Measurements from ENCODE around the gene ATP5MC3.

- TF ChIP-seq POLR2AphosphoS5 (IDR thresholded peaks at IDR 0.05), result no peak
- no peak for TF ChIP-seq POLR2A (IDR thresholded peaks at IDR 0.05; ENCODE audit: low read depth)
- TF ChIP-seq, protein P1, sequence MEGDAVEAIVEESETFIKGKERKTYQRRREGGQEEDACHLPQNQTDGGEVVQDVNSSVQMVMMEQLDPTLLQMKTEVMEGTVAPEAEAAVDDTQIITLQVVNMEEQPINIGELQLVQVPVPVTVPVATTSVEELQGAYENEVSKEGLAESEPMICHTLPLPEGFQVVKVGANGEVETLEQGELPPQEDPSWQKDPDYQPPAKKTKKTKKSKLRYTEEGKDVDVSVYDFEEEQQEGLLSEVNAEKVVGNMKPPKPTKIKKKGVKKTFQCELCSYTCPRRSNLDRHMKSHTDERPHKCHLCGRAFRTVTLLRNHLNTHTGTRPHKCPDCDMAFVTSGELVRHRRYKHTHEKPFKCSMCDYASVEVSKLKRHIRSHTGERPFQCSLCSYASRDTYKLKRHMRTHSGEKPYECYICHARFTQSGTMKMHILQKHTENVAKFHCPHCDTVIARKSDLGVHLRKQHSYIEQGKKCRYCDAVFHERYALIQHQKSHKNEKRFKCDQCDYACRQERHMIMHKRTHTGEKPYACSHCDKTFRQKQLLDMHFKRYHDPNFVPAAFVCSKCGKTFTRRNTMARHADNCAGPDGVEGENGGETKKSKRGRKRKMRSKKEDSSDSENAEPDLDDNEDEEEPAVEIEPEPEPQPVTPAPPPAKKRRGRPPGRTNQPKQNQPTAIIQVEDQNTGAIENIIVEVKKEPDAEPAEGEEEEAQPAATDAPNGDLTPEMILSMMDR (IDR thresholded peaks at IDR 0.05), result no peak
These were observed 38.6 kb upstream of the ATP5MC3 start for GRCh38 chr2:175220075-175220474.
